CD4-positive, CD25-positive, alpha-beta regulatory T cell (primary cell): ENCODE results near the gene WNT10A. TPM values are rescaled to one million over a fixed set of nuclear protein-coding genes. Genes with fewer than 3 reads are reported as not detected.

Experiments used
- ATAC-seq, 2 donors: fragments of 150-1000 bp; cut with Tn5 transposase; one replicate each; pipeline ENCODE4 v1.10.0; 2021; ENCODE audit warnings: low read depth in 2 of 2, moderate number of reproducible peaks in 2 of 2, moderate library complexity in 1 of 2
- DNase-seq, 3 donors: peaks; one replicate each; pipeline versions ENCODE4 v3.0.0 to v3.0.0-alpha.2; 2012 to 2022; ENCODE audit warnings: mixed read lengths in 1 of 3
- H3K27ac ChIP-seq: one replicate; pipeline ENCODE4 v1.7.0; 2013; ENCODE audit warnings: mild to moderate bottlenecking, low read length; ENCODE audit not compliant: insufficient read depth, poor library complexity, severe bottlenecking
- H3K27me3 ChIP-seq: one replicate; pipeline ENCODE4 v1.7.0; 2013; ENCODE audit warnings: low read length; ENCODE audit not compliant: control insufficient read depth, insufficient read depth
- H3K36me3 ChIP-seq: one replicate; pipeline ENCODE4 v1.7.0; 2013; ENCODE audit warnings: mild to moderate bottlenecking, low read length, moderate library complexity; ENCODE audit not compliant: control insufficient read depth, insufficient read depth
- H3K4me1 ChIP-seq: 2 replicates; pipeline ENCODE4 v1.7.0; 2013; ENCODE audit warnings: mild to moderate bottlenecking, low read length; ENCODE audit not compliant: insufficient read depth, control insufficient read depth, poor library complexity, severe bottlenecking
- H3K4me3 ChIP-seq: one replicate; pipeline ENCODE4 v1.7.0; 2013; ENCODE audit warnings: low read depth, mild to moderate bottlenecking, low read length, moderate library complexity
- H3K9me3 ChIP-seq, 2 experiments: 1 replicate in 1 of 2; 2 replicates in 1 of 2; pipeline ENCODE4 v1.7.0; 2013; ENCODE audit warnings: low read length in 2 of 2, mild to moderate bottlenecking in 1 of 2, moderate library complexity in 1 of 2; ENCODE audit not compliant: control insufficient read depth in 2 of 2
- H3K27ac Mint-ChIP-seq, 3 donors: one replicate each; pipeline ENCODE4 v1.8.0; 2020 to 2022; ENCODE audit warnings: mild to moderate bottlenecking in 3 of 3, mixed read lengths in 3 of 3, moderate library complexity in 2 of 3
- H3K27me3 Mint-ChIP-seq: one replicate; pipeline ENCODE4 v1.8.0; 2022; ENCODE audit warnings: mild to moderate bottlenecking, mixed read lengths
- H3K36me3 Mint-ChIP-seq: one replicate; pipeline ENCODE4 v1.8.0; 2020; ENCODE audit warnings: mixed read lengths
- H3K4me1 Mint-ChIP-seq, 4 donors: one replicate each; pipeline ENCODE4 v1.8.0; 2020 to 2022; ENCODE audit warnings: mixed read lengths in 4 of 4, mild to moderate bottlenecking in 1 of 4
- H3K4me3 Mint-ChIP-seq, 4 donors: one replicate each; pipeline ENCODE4 v1.8.0; 2020 to 2022; ENCODE audit warnings: mild to moderate bottlenecking in 4 of 4, mixed read lengths in 4 of 4, moderate library complexity in 3 of 4
- H3K9me3 Mint-ChIP-seq, 7 donors: one replicate each; pipeline ENCODE4 v1.8.0; 2020 to 2022; ENCODE audit warnings: mixed read lengths in 7 of 7, mild to moderate bottlenecking in 3 of 7, moderate library complexity in 2 of 7
- polyA plus RNA-seq, 4 donors: library from polyadenylated mRNA; unstranded; fragments of 300-500 nt; fragmentation: Illumina TruSeq; gene quantifications; one replicate each; pipeline ENCODE4 v1.2.3, GENCODE V29; 2021
- total RNA-seq: library from RNA; stranded (reverse); gene quantifications from one replicate; pipeline ENCODE4 v1.2.3, GENCODE V29; 2022

The WNT10A gene
- total and polyA plus RNA-seq, 5 donors from 2014 or later: 6.3 to 11.0 (median 9.9) TPM

DNA sequence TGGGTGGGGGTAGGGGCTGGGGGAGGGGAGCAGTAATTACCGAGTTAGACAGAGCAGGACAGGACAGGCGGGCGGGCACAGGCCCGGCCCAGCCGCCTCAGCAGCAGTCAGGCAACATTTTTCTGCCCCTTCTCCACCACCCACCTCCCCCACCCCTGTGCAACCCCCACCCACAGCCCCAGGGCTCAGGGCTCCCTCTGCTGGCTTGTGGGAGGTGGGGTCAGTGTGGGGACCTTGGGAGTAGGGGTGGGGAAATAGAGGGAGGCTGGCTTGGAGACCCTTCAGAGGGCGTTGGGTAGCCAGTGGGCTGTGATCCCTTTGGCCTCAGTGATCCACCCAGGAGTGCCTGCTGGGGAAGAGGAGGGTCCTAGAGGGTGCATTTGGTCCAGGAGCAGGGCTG lies 14.7 kb upstream of the WNT10A start:
- H3K4me1 Mint-ChIP-seq: peaks cover 4 to 14% (median 12%) of the 10 kb centered on the region in 4 donors
- no peak for DNase-seq
- H3K36me3 Mint-ChIP-seq: no peaks in the 10 kb centered on the region
- no peak for ATAC-seq
- peaks cover 0 to 3% (median 0%) of the 10 kb centered on the region in 7 donors for H3K9me3 Mint-ChIP-seq
- H3K9me3 ChIP-seq: no peaks in the 10 kb centered on the region
- no peak overlapping the region for H3K27ac ChIP-seq
- peaks cover 5% of the 10 kb centered on the region for H3K4me1 ChIP-seq
- no peaks in the 10 kb centered on the region for H3K36me3 ChIP-seq
- no peak overlapping the region for H3K4me3 ChIP-seq
- peaks cover 16% of the 10 kb centered on the region for H3K27me3 ChIP-seq
- H3K27me3 Mint-ChIP-seq: peaks cover 74% of the 10 kb centered on the region
- no peak overlapping the region for H3K27ac Mint-ChIP-seq
- no peak overlapping the region for H3K4me3 Mint-ChIP-seq

DNA sequence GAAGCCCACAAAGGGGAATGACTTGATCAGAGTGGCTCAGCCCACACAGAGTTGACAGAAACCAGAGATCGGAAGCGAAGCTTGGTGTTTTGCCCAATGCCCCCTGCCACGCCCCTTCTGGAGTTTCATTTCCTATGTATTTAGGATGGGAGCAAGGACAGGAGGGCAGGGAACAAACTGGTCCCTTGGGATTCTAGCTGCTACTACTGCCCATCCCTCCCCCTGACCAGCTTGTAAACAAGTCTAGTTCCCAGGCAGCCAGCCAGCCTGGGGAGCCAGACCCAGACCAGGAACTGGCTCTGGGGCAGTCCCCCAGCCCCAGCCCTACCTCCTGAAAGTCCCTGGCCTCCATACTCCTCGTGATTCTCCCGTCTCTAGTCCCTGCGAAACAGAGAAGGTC lies 12.8 kb upstream of the WNT10A start:
- H3K36me3 ChIP-seq: no peaks in the 10 kb centered on the region
- peaks cover 21% of the 10 kb centered on the region for H3K4me1 ChIP-seq
- peaks cover 12% of the 10 kb centered on the region for H3K27me3 ChIP-seq
- no peaks in the 10 kb centered on the region for H3K36me3 Mint-ChIP-seq
- peaks cover 72% of the 10 kb centered on the region for H3K27me3 Mint-ChIP-seq
- H3K4me1 Mint-ChIP-seq: peaks cover 4 to 21% (median 16%) of the 10 kb centered on the region in 4 donors
- no peak for ATAC-seq
- DNase-seq: no peak
- H3K27ac Mint-ChIP-seq: no peak overlapping the region
- H3K4me3 Mint-ChIP-seq: peak overlapping the region in 1 of 4 donors; percentile 26
- no peak overlapping the region for H3K27ac ChIP-seq
- peaks cover 0 to 3% (median 0%) of the 10 kb centered on the region in 7 donors for H3K9me3 Mint-ChIP-seq
- H3K4me3 ChIP-seq: no peak overlapping the region
- no peaks in the 10 kb centered on the region for H3K9me3 ChIP-seq

GRCh38 chr2:218869064-218869463 lies 11.6 kb upstream of the WNT10A start:
- peaks cover 4 to 25% (median 17%) of the 10 kb centered on the region in 4 donors for H3K4me1 Mint-ChIP-seq
- peak overlapping the region in 1 of 3 donors; percentile 22 for H3K27ac Mint-ChIP-seq

DNA sequence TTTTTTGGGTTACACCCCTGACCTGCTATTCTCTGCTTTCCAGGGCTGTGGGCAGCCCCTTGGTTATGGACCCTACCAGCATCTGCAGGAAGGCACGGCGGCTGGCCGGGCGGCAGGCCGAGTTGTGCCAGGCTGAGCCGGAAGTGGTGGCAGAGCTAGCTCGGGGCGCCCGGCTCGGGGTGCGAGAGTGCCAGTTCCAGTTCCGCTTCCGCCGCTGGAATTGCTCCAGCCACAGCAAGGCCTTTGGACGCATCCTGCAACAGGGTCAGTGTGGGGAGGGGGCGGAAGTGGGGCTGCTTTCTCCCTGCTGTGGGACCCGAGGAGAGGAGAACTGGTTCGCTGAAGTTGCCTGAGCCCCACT lies 9.7 kb upstream of the WNT10A start:
- Histone ChIP-seq H3K27me3 (peaks cover 15% of the 10 kb centered on the region), H3K4me3 (no peak overlapping the region), H3K36me3 (no peaks in the 10 kb centered on the region), H3K27ac (no peak overlapping the region), H3K4me1 (peaks cover 32% of the 10 kb centered on the region), H3K9me3 (no peaks in the 10 kb centered on the region)
- DNase-seq: peak in 1 of 3 donors; percentile 35
- peaks cover 0 to 3% (median 0%) of the 10 kb centered on the region in 7 donors for H3K9me3 Mint-ChIP-seq
- H3K27me3 Mint-ChIP-seq: peaks cover 66% of the 10 kb centered on the region
- ATAC-seq: no peak
- H3K27ac Mint-ChIP-seq: no peak overlapping the region
- H3K4me1 Mint-ChIP-seq: peaks cover 4 to 25% (median 17%) of the 10 kb centered on the region in 4 donors
- H3K36me3 Mint-ChIP-seq: no peaks in the 10 kb centered on the region
- H3K4me3 Mint-ChIP-seq: peak overlapping the region; percentile 79 to 86 (median 80)

More at GRCh38 chr2:218869064-218869463, 11.6 kb upstream of the WNT10A start:
- H3K4me3 Mint-ChIP-seq: peak overlapping the region in 2 of 4 donors; percentile 68 to 72
- peaks cover 0 to 3% (median 0%) of the 10 kb centered on the region in 7 donors for H3K9me3 Mint-ChIP-seq
- ATAC-seq (no peak), DNase-seq (no peak)
- Histone ChIP-seq H3K27ac (no peak overlapping the region), H3K4me1 (peaks cover 32% of the 10 kb centered on the region), H3K36me3 (no peaks in the 10 kb centered on the region), H3K4me3 (no peak overlapping the region), H3K9me3 (no peaks in the 10 kb centered on the region), H3K27me3 (peaks cover 7% of the 10 kb centered on the region)
- H3K27me3 Mint-ChIP-seq: peaks cover 65% of the 10 kb centered on the region
- H3K36me3 Mint-ChIP-seq: no peaks in the 10 kb centered on the region

DNA sequence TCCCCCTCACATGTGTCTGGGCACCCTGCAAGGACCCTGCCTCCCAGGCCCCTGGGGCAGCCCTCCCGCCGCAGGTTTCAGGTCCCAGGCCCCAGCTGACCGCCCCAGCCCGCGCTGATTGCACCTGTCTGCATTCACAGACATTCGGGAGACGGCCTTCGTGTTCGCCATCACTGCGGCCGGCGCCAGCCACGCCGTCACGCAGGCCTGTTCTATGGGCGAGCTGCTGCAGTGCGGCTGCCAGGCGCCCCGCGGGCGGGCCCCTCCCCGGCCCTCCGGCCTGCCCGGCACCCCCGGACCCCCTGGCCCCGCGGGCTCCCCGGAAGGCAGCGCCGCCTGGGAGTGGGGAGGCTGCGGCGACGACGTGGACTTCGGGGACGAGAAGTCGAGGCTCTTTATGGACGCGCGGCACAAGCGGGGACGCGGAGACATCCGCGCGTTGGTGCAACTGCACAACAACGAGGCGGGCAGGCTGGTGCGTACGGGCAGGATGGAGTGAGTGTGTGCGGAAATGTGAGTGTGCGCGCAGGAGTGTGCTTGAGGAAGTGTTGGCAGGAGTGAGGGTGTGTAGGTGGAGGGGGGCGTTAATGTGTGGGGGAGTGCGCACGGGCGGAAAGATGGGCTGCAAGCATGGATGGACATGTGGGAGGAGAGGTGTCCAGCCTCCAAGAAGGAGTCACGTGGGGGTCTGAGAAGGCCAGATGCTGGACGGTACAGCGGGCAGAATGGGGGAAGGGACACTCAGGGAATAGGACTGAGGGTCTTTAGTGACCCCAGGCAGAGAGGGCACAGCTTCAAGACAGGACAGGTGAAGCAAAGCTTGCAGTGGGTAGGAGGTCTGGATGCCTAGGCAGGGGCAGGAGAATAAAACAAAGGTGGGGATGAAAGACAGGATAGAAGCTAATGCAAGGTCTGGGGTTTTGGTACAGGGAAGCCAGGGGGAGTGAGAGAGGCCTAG lies 9.0 kb upstream of the WNT10A start:
- Mint-ChIP-seq H3K27ac (peak overlapping the region; percentile 38 to 80 (median 69)), H3K9me3 (peaks cover 0 to 2% (median 0%) of the 10 kb centered on the region in 7 donors), H3K4me1 (peaks cover 4 to 27% (median 20%) of the 10 kb centered on the region in 4 donors), H3K4me3 (peak overlapping the region; percentile 30 to 92 (median 77)), H3K27me3 (peaks cover 64% of the 10 kb centered on the region), H3K36me3 (no peaks in the 10 kb centered on the region)
- Histone ChIP-seq H3K4me3 (peak overlapping the region; percentile 32), H3K27ac (no peak overlapping the region), H3K4me1 (peaks cover 33% of the 10 kb centered on the region), H3K27me3 (peaks cover 15% of the 10 kb centered on the region), H3K9me3 (no peaks in the 10 kb centered on the region), H3K36me3 (no peaks in the 10 kb centered on the region)
- peak; percentile 54 to 62 for ATAC-seq
- DNase-seq: peak in 2 of 3 donors; percentile 38 to 57

DNA sequence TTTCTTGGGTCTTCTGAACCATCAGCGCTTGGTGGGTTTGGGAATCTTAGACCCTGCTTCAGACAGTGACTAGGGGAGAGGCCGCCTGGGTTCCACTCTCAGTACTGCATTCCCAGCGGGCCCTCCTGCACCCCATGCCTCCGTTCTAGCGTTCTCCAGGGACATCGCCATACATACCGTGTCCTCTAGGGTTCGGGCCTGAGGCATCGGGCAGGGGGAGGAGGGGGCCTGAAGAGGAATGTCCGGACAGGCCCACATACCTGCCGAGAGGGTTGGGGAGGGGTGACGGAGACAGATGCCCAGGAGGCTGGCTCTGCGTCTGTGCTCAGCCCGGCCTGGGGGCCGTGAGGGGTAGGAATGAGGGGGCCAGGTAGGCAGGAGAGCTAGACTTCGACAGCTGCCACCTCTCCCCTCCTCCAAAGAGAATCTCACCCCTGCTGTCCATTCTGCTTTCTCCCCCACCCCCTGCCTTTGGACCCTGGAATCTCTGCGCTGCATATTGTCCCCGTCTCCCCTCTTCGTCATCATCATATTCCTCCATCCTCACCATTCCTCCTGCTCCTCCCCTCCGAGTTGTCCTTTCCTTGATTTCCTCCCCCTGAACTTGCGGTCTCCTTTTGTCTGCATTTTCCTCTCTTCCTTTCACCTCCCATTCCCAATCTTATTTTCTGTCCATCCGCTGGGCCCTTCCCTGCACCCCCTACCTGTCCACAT lies 7.8 kb upstream of the WNT10A start:
- no peaks in the 10 kb centered on the region for H3K9me3 Mint-ChIP-seq
- peak overlapping the region in 3 of 4 donors; percentile 44 to 92 (median 71) for H3K4me3 Mint-ChIP-seq
- DNase-seq: no peak
- Histone ChIP-seq H3K4me1 (peaks cover 38% of the 10 kb centered on the region), H3K27ac (no peak overlapping the region), H3K9me3 (no peaks in the 10 kb centered on the region), H3K4me3 (no peak overlapping the region), H3K36me3 (no peaks in the 10 kb centered on the region), H3K27me3 (peaks cover 15% of the 10 kb centered on the region)
- ATAC-seq: no peak
- no peak overlapping the region for H3K27ac Mint-ChIP-seq
- H3K4me1 Mint-ChIP-seq: peaks cover 4 to 33% (median 24%) of the 10 kb centered on the region in 4 donors
- no peaks in the 10 kb centered on the region for H3K36me3 Mint-ChIP-seq
- H3K27me3 Mint-ChIP-seq: peaks cover 58% of the 10 kb centered on the region

- Histone ChIP-seq H3K9me3 (no peaks in the 10 kb centered on the region), H3K4me3 (no peak overlapping the region), H3K4me1 (peaks cover 38% of the 10 kb centered on the region), H3K36me3 (no peaks in the 10 kb centered on the region), H3K27me3 (peaks cover 15% of the 10 kb centered on the region), H3K27ac (no peak overlapping the region)
- no peak for DNase-seq
- Mint-ChIP-seq H3K27ac (no peak overlapping the region), H3K36me3 (no peaks in the 10 kb centered on the region), H3K27me3 (peaks cover 53% of the 10 kb centered on the region), H3K9me3 (no peaks in the 10 kb centered on the region), H3K4me1 (peaks cover 4 to 37% (median 22%) of the 10 kb centered on the region in 4 donors), H3K4me3 (peak overlapping the region in 2 of 4 donors; percentile 18 to 74)
- no peak for ATAC-seq
Measured at GRCh38 chr2:218873359-218874194, 7.1 kb upstream of the WNT10A start.
